Fibroblast of the aortic adventitia (primary cell): Measurements from ENCODE around the gene FFAR1. TPM values are rescaled to one million over a fixed set of nuclear protein-coding genes. Genes with fewer than 3 reads are reported as not detected.

ENCODE experiments used
- DNase-seq: peaks from one replicate; pipeline ENCODE4 v3.0.0-alpha.2; 2010; ENCODE audit warnings: low read depth
- H3K4me3 ChIP-seq: 2 replicates; pipeline ENCODE4 v1.5.1; 2011; ENCODE audit warnings: low read depth, mild to moderate bottlenecking, control low read depth, low read length, moderate library complexity
- CTCF ChIP-seq: IDR thresholded peaks from 2 replicates; pipeline ENCODE4 v1.5.1; 2011; ENCODE audit warnings: mild to moderate bottlenecking, low read length, control low read depth, inconsistent platforms; ENCODE audit not compliant: insufficient read depth
- total RNA-seq: library from RNA; depleted of rRNA; stranded (reverse); fragments of >200 nt; gene quantifications from 2 replicates; pipeline ENCODE4 v1.2.3, GENCODE V29; 2012; ENCODE audit warnings: low replicate concordance

Gene FFAR1
- total RNA-seq, 1 donor, result not detected

GRCh38 chr19:35331551-35332214, 16.0 kb upstream of the FFAR1 start:
- no peak overlapping the region for H3K4me3 ChIP-seq
- no peak for DNase-seq
- TF ChIP-seq CTCF, result no peak

- no peak for TF ChIP-seq CTCF
- DNase-seq, result no peak
- no peak overlapping the region for H3K4me3 ChIP-seq
Measured at GRCh38 chr19:35332817-35333216, 14.9 kb upstream of the FFAR1 start.

- H3K4me3 ChIP-seq, result no peak overlapping the region
Measured at GRCh38 chr19:35334144-35334753, 13.5 kb upstream of the FFAR1 start.

GRCh38 chr19:35336166-35336955, 11.3 kb upstream of the FFAR1 start:
- no peak for DNase-seq
- H3K4me3 ChIP-seq, result no peak overlapping the region
- no peak for TF ChIP-seq CTCF

More at GRCh38 chr19:35334144-35334753, 13.5 kb upstream of the FFAR1 start:
- TF ChIP-seq CTCF, result no peak
- DNase-seq, result no peak

- no peak overlapping the region for H3K4me3 ChIP-seq
- no peak for TF ChIP-seq CTCF
- no peak for DNase-seq
Measured at GRCh38 chr19:35337097-35337983, 10.4 kb upstream of the FFAR1 start.

- DNase-seq, result no peak
- H3K4me3 ChIP-seq, result no peak overlapping the region
- no peak for TF ChIP-seq CTCF
Measured at GRCh38 chr19:35337984-35338296, 9.8 kb upstream of the FFAR1 start.
